Tibial artery (tissue), 4 donors: ENCODE measurements around the gene SGCE.

Source experiments
- DNase-seq, 2 donors: peaks; one replicate each; pipeline ENCODE4 v3.0.0-alpha.2; 2019
- H3K27ac ChIP-seq, 2 donors: fragments of 200-600 bp; sonication (generic) in 1 of 2; 1 replicate in 1 of 2; 2 replicates in 1 of 2; pipeline ENCODE4 v1.5.1; 2018 to 2019; ENCODE audit warnings: mild to moderate bottlenecking in 1 of 2
- H3K27me3 ChIP-seq, 2 donors: fragments of 200-600 bp; sonication (generic) in 1 of 2; one replicate each; pipeline versions ENCODE4 v1.5.1 to v1.6.0; 2016 to 2019
- H3K36me3 ChIP-seq, 3 donors: fragments of 200-600 bp; sonication (generic) in 2 of 3; one replicate each; pipeline ENCODE4 v1.5.1; 2016 to 2019; ENCODE audit warnings: mild to moderate bottlenecking in 2 of 3
- H3K4me1 ChIP-seq, 4 donors: fragments of 200-600 bp; sonication (generic) in 2 of 4; 1 replicate in 3 of 4; 2 replicates in 1 of 4; pipeline ENCODE4 v1.5.1; 2016 to 2019
- H3K4me3 ChIP-seq, 2 donors: fragments of 200-600 bp; sonication (generic) in 1 of 2; 1 replicate in 1 of 2; 2 replicates in 1 of 2; pipeline ENCODE4 v1.5.1; 2018 to 2019; ENCODE audit warnings: mild to moderate bottlenecking in 2 of 2
- H3K9me3 ChIP-seq, 3 donors: fragments of 200-600 bp; sonication (generic) in 1 of 3; one replicate each; pipeline ENCODE4 v1.5.1; 2016 to 2019
- CTCF ChIP-seq, 2 experiments: fragments of 200-600 bp in 1 of 2; fragments of 450-650 bp in 1 of 2; IDR thresholded peaks; one replicate each; pipeline ENCODE4 v1.5.1; 2017 to 2019; ENCODE audit warnings: antibody characterized with exemption in 2 of 2, mild to moderate bottlenecking in 1 of 2, moderate library complexity in 1 of 2
- intact Hi-C: fragments of 100-400 bp; cut with DNase I; formaldehyde crosslinking; loops from one replicate; pipeline ENCODE4 v1.15.0; 2023; ENCODE audit warnings: low total_unique reads

SGCE gene

GRCh38 chr7:94591176-94591575, 64.8 kb downstream of the SGCE start:
- peaks cover 0 to 10% (median 8%) of the 10 kb centered on the region in 3 donors for H3K36me3 ChIP-seq
- H3K27me3 ChIP-seq = no peaks in the 10 kb centered on the region
- no peaks in the 10 kb centered on the region for H3K4me1 ChIP-seq
- no peak overlapping the region for H3K4me3 ChIP-seq
- H3K27ac ChIP-seq = no peak overlapping the region
- H3K9me3 ChIP-seq = no peaks in the 10 kb centered on the region
- no peak for DNase-seq
- no peak for TF ChIP-seq CTCF (IDR thresholded peaks at IDR 0.05)
- intact Hi-C loops = no loop called here

GRCh38 chr7:94590526-94591162, 65.3 kb downstream of the SGCE start:
- intact Hi-C loops = no loop called here
- no peak for TF ChIP-seq CTCF (IDR thresholded peaks at IDR 0.05)
- Histone ChIP-seq H3K4me1 (no peaks in the 10 kb centered on the region), H3K9me3 (no peaks in the 10 kb centered on the region), H3K27me3 (no peaks in the 10 kb centered on the region), H3K36me3 (peaks cover 0 to 10% (median 8%) of the 10 kb centered on the region in 3 donors), H3K27ac (no peak overlapping the region), H3K4me3 (no peak overlapping the region)
- no peak for DNase-seq

GRCh38 chr7:94588075-94588474, 67.9 kb downstream of the SGCE start:
- H3K4me1 ChIP-seq = no peaks in the 10 kb centered on the region
- no peak for DNase-seq
- TF ChIP-seq CTCF (IDR thresholded peaks at IDR 0.05) = no peak
- H3K27me3 ChIP-seq = no peaks in the 10 kb centered on the region
- H3K9me3 ChIP-seq = no peaks in the 10 kb centered on the region
- intact Hi-C loops = no loop called here
- no peak overlapping the region for H3K27ac ChIP-seq
- H3K4me3 ChIP-seq = no peak overlapping the region
- peaks cover 0 to 10% (median 8%) of the 10 kb centered on the region in 3 donors for H3K36me3 ChIP-seq

GRCh38 chr7:94584113-94584512, 71.8 kb downstream of the SGCE start:
- DNase-seq = no peak

GRCh38 chr7:94580601-94581000, 75.3 kb downstream of the SGCE start:
- H3K27me3 ChIP-seq = no peaks in the 10 kb centered on the region
- no peak overlapping the region for H3K4me3 ChIP-seq
- intact Hi-C loops = no loop called here
- no peak for DNase-seq
- peaks cover 0 to 11% (median 8%) of the 10 kb centered on the region in 3 donors for H3K9me3 ChIP-seq
- H3K4me1 ChIP-seq = no peaks in the 10 kb centered on the region
- no peak overlapping the region for H3K27ac ChIP-seq
- peaks cover 0 to 14% (median 13%) of the 10 kb centered on the region in 3 donors for H3K36me3 ChIP-seq
- no peak for TF ChIP-seq CTCF (IDR thresholded peaks at IDR 0.05)

More at GRCh38 chr7:94584113-94584512, 71.8 kb downstream of the SGCE start:
- Histone ChIP-seq H3K4me3 (no peak overlapping the region), H3K27ac (no peak overlapping the region), H3K27me3 (no peaks in the 10 kb centered on the region), H3K36me3 (peaks cover 0 to 4% (median under 1%) of the 10 kb centered on the region in 3 donors), H3K4me1 (no peaks in the 10 kb centered on the region), H3K9me3 (no peaks in the 10 kb centered on the region)
- intact Hi-C loops = no loop called here
- no peak for TF ChIP-seq CTCF (IDR thresholded peaks at IDR 0.05)
